ENCODE measurements around the gene TSC22D2. TPM values are rescaled to one million over a fixed set of nuclear protein-coding genes. Genes with fewer than 3 reads are reported as not detected.
"Not testable (repeated sequence)": the region's sequence is repeated elsewhere in the genome, so short reads cannot be mapped to it uniquely, and the experiment has no call there.

The TSC22D2 gene
- total RNA-seq, 1 experiment from 2014 or later, result 49.7 TPM

DNA sequence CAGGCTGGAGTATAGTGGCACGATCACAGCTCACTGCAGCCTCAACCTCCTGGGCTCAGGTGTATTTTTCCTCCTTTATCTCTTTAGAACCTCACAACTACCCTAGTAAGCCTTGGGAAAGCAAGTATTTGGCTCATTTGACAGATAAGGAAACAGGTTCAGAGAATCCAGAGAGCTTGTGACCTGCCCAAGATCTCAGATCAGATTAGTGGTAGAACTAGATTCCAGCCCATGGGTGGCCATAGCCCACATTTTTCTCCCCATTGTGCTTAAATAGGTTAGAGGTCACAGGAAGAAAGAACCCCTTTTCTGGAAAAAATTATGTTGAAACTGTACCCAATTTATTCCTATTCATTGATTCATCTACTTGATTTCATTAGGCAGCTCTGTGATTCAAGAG, 64.3 kb downstream of the TSC22D2 start:
- CTCF ChIA-PET, result interaction anchor here (0.7 kb wide), 1 partner anchor 16 kb away, joined by 5 read pairs; no protein-coding TSS in a partner anchor
- H3K27ac Mint-ChIP-seq (ENCODE audit: unreplicated experiment), result peak overlapping the region; percentile 24
- peak; percentile 22 for DNase-seq
- no peak overlapping the region for H3K4me3 Mint-ChIP-seq (ENCODE audit: low read depth, unreplicated experiment)
- BruUV-seq (replicated peaks), result no TSS peak
- peaks cover 6% of the 10 kb centered on the region for H3K36me3 Mint-ChIP-seq (ENCODE audit: insufficient read depth, unreplicated experiment)
- no peaks in the 10 kb centered on the region for H3K27me3 Mint-ChIP-seq (ENCODE audit: unreplicated experiment)
- peaks cover 39% of the 10 kb centered on the region for H3K4me1 Mint-ChIP-seq (ENCODE audit: low read depth, unreplicated experiment)
- intact Hi-C loops (cut with micrococcal nuclease; ENCODE audit: unreplicated experiment), result loop anchor here (5.0 kb wide), 1 partner anchor 125 kb away; no protein-coding TSS in a partner anchor
- TF ChIP-seq, protein P1, sequence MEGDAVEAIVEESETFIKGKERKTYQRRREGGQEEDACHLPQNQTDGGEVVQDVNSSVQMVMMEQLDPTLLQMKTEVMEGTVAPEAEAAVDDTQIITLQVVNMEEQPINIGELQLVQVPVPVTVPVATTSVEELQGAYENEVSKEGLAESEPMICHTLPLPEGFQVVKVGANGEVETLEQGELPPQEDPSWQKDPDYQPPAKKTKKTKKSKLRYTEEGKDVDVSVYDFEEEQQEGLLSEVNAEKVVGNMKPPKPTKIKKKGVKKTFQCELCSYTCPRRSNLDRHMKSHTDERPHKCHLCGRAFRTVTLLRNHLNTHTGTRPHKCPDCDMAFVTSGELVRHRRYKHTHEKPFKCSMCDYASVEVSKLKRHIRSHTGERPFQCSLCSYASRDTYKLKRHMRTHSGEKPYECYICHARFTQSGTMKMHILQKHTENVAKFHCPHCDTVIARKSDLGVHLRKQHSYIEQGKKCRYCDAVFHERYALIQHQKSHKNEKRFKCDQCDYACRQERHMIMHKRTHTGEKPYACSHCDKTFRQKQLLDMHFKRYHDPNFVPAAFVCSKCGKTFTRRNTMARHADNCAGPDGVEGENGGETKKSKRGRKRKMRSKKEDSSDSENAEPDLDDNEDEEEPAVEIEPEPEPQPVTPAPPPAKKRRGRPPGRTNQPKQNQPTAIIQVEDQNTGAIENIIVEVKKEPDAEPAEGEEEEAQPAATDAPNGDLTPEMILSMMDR (IDR thresholded peaks at IDR 0.05; ENCODE audit: unreplicated experiment), result no peak
- H3K9me3 Mint-ChIP-seq (ENCODE audit: low read depth, unreplicated experiment), result no peaks in the 10 kb centered on the region

DNA sequence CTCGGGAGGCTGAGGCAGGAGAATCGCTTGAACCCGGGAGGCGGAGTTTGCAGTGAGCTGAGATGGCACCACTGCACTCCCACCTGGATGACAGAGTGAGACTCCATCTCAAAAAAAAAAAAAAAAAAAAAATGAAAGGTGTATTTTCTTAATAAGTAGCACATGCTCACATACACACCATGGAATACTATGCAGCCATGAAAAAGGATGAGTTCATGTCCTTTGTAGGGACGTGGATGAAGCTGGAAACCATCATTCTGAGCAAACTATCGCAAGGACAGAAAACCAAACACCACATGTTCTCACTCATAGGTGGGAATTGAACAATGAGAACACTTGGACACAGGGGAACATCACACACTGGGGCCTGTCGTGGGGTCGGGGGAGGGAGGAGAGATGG, 65.1 kb downstream of the TSC22D2 start:
- H3K9me3 Mint-ChIP-seq (ENCODE audit: low read depth, unreplicated experiment); H3K27ac Mint-ChIP-seq (ENCODE audit: unreplicated experiment); H3K27me3 Mint-ChIP-seq (ENCODE audit: unreplicated experiment); DNase-seq; BruUV-seq (replicated peaks); H3K4me3 Mint-ChIP-seq (ENCODE audit: low read depth, unreplicated experiment); H3K36me3 Mint-ChIP-seq (ENCODE audit: insufficient read depth, unreplicated experiment): not testable (repeated sequence)
- CTCF ChIA-PET, result interaction anchor here (1.1 kb wide), 1 partner anchor 82 kb away, joined by 3 read pairs; no protein-coding TSS in a partner anchor
- H3K4me1 Mint-ChIP-seq (ENCODE audit: low read depth, unreplicated experiment), result peaks cover 31% of the 10 kb centered on the region
- intact Hi-C loops (cut with micrococcal nuclease; ENCODE audit: unreplicated experiment), result loop anchor here (5.0 kb wide), 1 partner anchor 126 kb away; no protein-coding TSS in a partner anchor

DNA sequence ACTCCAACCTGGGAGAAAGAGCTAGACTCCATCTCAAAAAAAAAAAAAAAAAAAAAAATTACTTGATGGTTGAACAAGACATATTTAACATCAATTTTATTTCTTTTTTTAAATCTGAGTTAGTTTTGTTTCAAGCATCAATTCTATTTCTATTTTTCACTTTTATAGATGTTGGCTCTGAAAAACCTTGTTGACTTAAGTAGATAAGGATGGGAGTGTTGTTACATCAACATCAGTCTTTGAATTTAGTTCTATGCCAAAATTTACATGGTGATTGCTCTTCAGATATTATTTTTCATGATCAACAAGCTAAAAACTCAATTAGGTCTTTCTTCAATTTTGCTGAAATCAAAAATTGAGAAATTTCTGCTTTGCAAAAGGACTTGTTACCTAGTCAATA, 71.3 kb downstream of the TSC22D2 start:
- TF ChIP-seq, protein P1 (IDR thresholded peaks at IDR 0.05; ENCODE audit: unreplicated experiment), result no peak
- CTCF ChIA-PET, result interaction anchor here (0.7 to 0.8 kb wide), 2 partner anchors 10 to 16 kb away, joined by 3 to 4 read pairs; no protein-coding TSS in a partner anchor
- BruUV-seq (replicated peaks), result no TSS peak
- Mint-ChIP-seq H3K27ac (ENCODE audit: unreplicated experiment) (no peak overlapping the region), H3K36me3 (ENCODE audit: insufficient read depth, unreplicated experiment) (no peaks in the 10 kb centered on the region), H3K9me3 (ENCODE audit: low read depth, unreplicated experiment) (peaks cover 2% of the 10 kb centered on the region), H3K27me3 (ENCODE audit: unreplicated experiment) (no peaks in the 10 kb centered on the region), H3K4me3 (ENCODE audit: low read depth, unreplicated experiment) (no peak overlapping the region), H3K4me1 (ENCODE audit: low read depth, unreplicated experiment) (no peaks in the 10 kb centered on the region)
- no peak for DNase-seq
- intact Hi-C loops (cut with micrococcal nuclease; ENCODE audit: unreplicated experiment), result no loop called here

DNA sequence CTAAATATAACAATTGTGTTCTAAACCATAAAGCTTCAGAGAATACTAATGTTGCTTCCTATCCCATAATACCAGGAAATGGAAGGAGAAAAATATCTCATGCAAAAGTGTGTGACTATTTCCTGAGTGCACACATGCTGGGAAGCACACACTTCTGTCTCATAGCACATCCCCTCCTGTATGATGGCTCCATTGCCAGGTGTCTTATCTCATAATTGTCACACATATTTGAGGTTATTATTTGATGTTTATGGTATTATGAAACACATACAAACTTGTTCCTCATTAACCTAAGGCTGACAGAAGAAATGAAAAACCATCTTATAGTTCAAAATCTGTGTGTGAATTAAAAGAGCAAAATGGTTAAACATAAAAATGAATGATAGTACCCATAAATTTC, 72.8 kb downstream of the TSC22D2 start:
- TF ChIP-seq, protein P1 (IDR thresholded peaks at IDR 0.05; ENCODE audit: unreplicated experiment), result no peak
- intact Hi-C loops (cut with micrococcal nuclease; ENCODE audit: unreplicated experiment), result no loop called here
- H3K4me3 Mint-ChIP-seq (ENCODE audit: low read depth, unreplicated experiment), result no peak overlapping the region
- H3K9me3 Mint-ChIP-seq (ENCODE audit: low read depth, unreplicated experiment), result peaks cover 4% of the 10 kb centered on the region
- BruUV-seq (replicated peaks), result no TSS peak
- no peak for DNase-seq
- no peaks in the 10 kb centered on the region for H3K36me3 Mint-ChIP-seq (ENCODE audit: insufficient read depth, unreplicated experiment)
- H3K4me1 Mint-ChIP-seq (ENCODE audit: low read depth, unreplicated experiment), result no peaks in the 10 kb centered on the region
- CTCF ChIA-PET, result interaction anchor here (0.7 kb wide), 1 partner anchor 155 kb away, joined by 3 read pairs; no protein-coding TSS in a partner anchor
- no peak overlapping the region for H3K27ac Mint-ChIP-seq (ENCODE audit: unreplicated experiment)
- H3K27me3 Mint-ChIP-seq (ENCODE audit: unreplicated experiment), result no peaks in the 10 kb centered on the region

DNA sequence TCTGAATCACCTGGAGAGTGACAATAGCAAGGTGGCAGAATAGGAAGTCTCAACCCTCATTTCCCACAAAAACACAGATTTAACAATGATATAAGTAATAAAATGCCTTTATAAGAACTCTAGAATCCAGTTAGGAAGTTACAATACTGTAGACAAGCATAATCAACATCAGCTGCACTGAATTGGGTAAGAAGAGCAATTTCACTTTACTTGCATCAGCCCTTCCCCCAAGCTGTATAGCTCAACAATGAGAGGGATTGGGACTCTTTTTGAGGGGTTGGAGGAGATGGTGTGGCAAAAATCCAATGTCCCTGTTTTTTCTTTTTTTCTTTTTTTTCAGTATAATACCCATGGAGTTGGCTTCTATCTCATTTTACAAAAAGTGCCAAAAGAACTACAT, 75.1 kb downstream of the TSC22D2 start:
- TF ChIP-seq, protein P1 (IDR thresholded peaks at IDR 0.05; ENCODE audit: unreplicated experiment), result no peak
- intact Hi-C loops (cut with micrococcal nuclease; ENCODE audit: unreplicated experiment), result no loop called here
- Mint-ChIP-seq H3K36me3 (ENCODE audit: insufficient read depth, unreplicated experiment) (no peaks in the 10 kb centered on the region), H3K4me1 (ENCODE audit: low read depth, unreplicated experiment) (no peaks in the 10 kb centered on the region), H3K27me3 (ENCODE audit: unreplicated experiment) (no peaks in the 10 kb centered on the region), H3K4me3 (ENCODE audit: low read depth, unreplicated experiment) (no peak overlapping the region), H3K9me3 (ENCODE audit: low read depth, unreplicated experiment) (peaks cover 4% of the 10 kb centered on the region), H3K27ac (ENCODE audit: unreplicated experiment) (no peak overlapping the region)
- CTCF ChIA-PET, result no interaction called here
- BruUV-seq (replicated peaks), result no TSS peak
- DNase-seq, result no peak

Data from Calu3 (cell line).